Pulmonary artery endothelial cell (primary cell): Measurements from ENCODE around the gene HEPN1. TPM values are rescaled to one million over a fixed set of nuclear protein-coding genes. Genes with fewer than 3 reads are reported as not detected.

Source experiments
- DNase-seq: peaks from one replicate; pipeline ENCODE4 v3.0.0-alpha.2; 2011; ENCODE audit warnings: low read depth, low spot score
- total RNA-seq: library from RNA; depleted of rRNA; stranded (reverse); fragments of >200 nt; gene quantifications from 2 replicates; pipeline ENCODE4 v1.2.3, GENCODE V29; 2014

Gene HEPN1
- total RNA-seq, 1 donor from 2014 or later: not detected

DNA sequence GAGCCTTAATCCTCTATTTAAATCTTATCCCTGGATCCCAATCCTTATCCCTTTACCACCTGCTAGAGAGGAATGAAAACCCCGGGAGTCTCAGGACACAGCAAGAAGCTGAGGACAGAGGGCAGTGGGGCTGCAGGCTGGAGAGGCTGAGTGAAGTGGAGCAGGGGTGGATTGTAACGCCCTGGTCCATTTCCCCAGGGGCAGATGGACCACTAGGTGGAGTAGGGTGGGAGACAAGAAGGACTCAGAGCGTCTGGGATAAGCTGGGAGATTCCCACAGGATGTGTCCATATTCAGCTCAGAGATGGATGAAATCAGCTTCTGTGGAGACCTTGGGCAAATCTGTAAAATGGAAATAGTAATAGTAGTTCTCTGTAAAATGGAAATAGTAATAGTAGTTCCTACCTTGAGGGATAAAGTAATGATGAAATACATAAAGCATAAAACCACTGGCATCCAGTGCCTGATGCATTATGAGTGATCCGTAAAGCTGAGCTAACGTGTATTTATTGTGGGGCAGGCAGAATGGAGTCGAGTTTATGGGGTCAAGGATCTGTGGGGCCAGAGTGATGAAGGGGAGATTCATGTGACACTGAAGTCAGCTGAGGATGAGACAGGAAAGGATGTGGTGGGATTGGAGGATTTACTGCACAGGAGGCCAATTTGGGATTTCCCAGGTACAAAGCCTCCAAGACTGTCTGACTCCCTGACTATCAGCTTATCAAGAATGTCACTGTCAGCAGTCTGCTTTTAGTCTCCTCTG is 19.5 kb upstream of the HEPN1 start:
- no peak for DNase-seq

DNA sequence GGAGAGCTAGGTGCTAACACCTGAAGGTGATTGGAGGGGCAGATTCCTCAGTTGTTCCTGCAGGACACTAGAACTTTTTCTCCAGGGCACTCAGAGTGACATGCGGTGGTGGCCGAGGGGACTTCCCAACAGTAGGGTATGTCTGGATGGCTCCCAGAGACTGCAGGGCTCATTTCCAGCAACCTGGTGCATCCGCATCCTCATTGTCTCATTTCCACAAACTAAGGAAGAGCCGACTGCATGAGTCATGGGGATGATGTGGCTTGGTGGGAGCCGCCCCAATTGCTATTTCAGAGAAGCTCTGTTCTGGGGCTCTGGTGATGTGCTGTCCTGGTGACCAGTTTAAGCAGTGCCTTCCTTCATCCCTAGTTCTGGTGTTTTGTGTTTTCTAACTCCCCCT is 18.6 kb upstream of the HEPN1 start:
- no peak for DNase-seq

DNA sequence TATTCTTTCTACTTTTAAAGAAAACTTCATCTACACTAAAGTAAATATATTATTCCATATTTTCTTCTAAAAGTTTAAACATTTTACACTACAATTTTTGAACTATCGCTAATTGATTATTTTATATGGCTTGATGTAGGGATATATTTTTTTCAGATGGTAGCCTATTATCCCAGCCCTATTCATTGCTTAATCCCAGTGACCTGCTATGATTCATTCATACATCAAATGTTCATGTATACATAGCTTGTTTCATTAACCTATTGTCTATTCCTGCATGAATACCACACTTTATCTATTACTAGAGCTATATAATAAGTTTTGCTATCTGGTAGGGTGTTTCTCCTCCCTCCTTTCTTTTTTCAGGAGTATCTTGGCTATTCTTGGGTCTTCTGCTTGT is 16.4 kb upstream of the HEPN1 start:
- DNase-seq: no peak

DNA sequence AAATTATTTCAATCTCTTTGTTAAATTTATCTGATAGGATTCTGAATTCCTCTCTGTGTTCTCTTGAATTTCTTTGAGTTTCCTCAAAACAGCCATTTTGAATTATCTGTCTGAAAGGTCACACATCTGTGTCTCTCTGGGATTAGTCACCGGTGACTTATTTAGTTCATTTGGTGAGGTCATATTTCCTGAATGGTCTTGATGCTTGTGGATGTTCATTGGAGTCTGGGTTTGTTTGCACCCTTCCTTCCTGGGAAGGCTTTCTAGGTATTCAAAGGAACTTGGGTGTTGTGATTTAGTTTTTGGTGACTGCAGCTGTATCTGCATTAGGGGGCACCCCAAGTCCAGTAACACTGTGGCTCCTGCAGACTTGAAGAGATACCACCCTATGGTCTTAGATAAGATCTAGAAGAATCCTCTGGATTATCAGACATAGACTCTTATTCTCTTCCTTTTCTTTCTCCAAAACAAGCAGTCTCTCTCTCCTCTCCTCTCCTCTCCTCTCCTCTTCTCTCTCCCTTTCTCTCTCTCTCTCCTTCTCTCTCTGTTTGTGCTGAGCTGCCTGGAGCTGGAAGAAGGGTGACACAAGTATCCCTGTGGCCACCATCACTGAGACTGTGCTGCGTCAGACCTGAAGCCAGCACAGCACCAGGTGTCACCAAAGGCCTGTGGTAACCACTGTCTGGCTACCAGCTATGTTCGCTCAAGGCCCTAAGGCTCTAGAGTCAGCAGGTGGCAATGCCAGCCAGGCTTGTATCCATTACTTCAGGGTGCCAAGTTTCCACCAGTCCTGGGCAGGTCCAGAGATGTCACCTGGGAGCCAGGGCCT is 3.3 kb upstream of the HEPN1 start:
- DNase-seq: no peak

- DNase-seq: no peak
Observed at GRCh38 chr11:124916370-124916710, 2.7 kb upstream of the HEPN1 start.

GRCh38 chr11:124917115-124917637 is 1.9 kb upstream of the HEPN1 start:
- no peak for DNase-seq

- no peak for DNase-seq
Observed at GRCh38 chr11:124919898-124920297, 848 bp downstream of the HEPN1 start.

DNA sequence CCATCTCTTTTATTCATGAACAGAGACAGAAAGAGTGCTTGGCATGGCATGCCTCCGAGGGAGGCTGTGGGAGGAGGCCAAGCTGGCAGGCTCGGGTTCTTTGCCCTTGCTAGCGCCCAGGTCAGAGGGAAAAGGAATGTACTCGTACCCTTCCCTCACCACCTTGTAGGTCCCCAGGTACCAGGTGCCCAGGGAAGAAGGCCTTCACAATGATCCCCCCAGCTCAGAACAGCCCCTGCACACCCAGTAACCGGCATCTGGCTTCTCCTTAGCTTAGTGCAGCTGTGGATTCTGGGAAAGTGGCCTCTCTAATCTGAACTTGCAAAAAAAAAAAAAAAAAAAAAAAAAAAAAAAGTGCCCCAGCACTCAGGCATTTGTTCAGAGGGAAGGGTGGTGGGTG is 1.3 kb downstream of the HEPN1 start:
- DNase-seq: no peak

DNA sequence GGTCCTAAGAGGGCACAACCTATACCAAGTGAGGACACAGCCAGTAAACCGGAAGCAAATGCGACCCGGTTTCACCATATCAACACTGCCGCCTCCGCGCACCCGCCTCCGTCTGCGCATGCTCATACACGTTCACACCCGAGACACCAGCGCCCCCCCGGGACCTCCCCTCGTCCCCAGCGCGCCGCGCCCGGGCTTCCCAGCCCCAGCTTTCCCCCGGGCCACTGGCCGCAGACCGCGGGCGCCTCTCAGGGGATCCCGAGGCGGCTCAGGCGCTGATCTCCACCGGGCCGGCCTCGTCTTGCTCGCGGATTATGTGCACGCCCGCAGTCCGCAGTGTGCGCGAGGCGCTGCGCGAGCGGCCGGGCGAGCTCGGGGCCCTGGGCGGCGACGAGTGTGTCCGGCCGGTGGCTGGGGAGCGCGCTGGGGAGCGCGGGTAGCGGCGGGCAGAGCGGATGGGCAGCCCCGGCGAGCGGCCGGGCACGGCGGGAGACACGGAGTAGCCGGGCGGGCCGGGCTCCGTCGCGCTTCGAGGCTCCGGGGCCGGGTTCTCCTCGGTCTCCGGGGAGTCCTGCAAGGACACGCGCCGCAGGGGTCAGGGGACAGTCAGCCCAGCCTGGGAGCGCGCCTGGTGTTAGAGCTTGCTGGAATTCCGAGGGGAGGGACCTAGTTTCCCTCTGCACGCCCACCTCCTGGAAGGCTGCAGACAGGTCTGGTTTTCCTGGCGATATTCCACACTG is 2.0 kb downstream of the HEPN1 start:
- peak; percentile 32 for DNase-seq

DNA sequence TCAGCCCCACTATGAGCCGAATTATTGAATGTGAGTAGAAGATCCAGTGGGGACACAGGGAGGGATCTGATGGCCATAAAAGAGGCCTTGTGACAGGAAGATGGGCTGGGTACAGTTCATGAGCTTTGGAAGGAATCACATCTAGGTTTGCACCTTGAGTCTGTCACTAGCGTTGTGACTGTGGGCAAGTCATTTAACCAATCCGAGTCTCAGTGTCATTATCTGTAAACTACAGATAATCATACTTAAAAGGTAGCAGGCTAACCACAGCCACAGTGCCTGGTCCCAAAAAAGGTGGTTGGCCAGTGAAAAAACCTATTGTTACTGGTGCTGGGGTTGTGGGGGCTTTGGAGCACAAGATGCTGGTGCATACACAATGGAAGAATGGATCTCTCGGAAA is 3.8 kb downstream of the HEPN1 start:
- no peak for DNase-seq

- DNase-seq: no peak
Observed at GRCh38 chr11:124923296-124923695, 4.2 kb downstream of the HEPN1 start.

- DNase-seq: no peak
Observed at GRCh38 chr11:124928942-124929665, 10.1 kb downstream of the HEPN1 start.

- no peak for DNase-seq
Observed at GRCh38 chr11:124930799-124931198, 11.7 kb downstream of the HEPN1 start.

- DNase-seq: no peak
Observed at GRCh38 chr11:124934862-124935547, 16.0 kb downstream of the HEPN1 start.

- DNase-seq: no peak
Observed at GRCh38 chr11:124935548-124936514, 16.8 kb downstream of the HEPN1 start, which contains the start of gene HEPACAM. TSS of gene HEPACAM (minus strand) at chr11:124936047. CDS start at chr11:124936006, 41 bp downstream.

DNA sequence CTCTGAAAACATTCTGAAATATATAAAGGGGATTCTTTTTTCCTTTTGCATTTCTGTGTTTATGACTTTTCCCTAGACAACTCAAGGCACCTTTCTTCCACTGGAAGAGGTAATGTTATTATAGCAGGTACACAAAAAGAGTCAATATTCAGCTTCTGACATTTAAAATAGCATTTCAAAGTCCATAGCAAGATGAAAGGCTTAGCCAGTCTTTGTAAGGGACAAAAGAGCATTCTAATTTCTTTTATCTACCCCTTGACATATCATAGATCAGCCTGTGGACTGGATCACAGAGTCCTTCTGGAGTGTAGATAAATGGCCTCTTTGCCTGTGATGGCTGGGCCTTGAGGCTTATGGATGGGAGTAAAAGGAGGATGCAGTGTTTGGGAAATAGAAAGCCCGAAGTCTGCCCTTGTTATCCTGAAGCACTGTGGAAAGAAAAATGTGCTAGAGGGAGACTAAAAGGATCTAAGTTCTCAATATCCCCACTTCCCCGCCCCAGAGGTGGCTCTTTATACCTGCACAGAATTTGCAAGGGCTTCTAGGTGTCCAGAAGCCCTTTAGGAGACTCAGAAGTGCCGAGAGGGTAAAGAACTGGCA is 18.4 kb downstream of the HEPN1 start:
- DNase-seq: no peak

- no peak for DNase-seq
Observed at GRCh38 chr11:124938206-124938765, 19.2 kb downstream of the HEPN1 start.

DNA sequence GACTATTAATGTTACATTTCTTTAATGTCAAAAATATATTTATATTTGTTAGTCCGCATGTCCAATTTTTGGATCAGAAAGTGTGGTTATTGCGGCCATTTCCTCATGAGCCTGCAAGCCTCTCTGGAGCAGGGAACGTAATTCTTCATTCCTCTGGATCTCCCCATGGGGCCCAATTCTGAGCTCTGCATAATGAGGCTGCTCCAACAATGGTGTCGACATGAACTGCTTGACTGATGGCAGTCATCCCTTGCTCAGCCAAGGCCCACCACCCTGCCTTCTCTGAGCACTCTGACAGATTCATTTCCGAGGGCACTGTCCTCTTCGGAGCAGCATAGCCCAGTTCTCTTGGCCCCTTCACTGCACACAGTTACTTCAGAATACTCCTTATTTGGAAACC is 19.9 kb downstream of the HEPN1 start:
- no peak for DNase-seq

DNA sequence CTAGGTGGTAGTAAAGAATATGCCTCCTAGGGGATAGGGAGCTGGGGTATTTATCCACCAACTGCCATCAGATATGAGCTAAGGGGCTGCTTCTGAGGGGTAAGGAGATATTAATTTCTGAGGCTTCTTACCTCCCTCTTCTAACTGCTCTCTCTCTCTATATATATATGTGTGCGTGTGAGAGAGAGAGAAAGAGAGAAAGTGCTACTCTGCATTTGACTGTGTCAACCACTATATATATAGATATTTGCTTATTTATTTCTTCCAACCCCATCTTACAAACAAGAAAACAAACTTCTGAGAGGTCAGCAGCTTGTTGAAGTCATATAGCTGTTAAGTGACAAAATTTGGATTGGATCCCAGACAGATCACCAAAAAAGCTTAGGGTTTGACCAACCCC is 22.7 kb downstream of the HEPN1 start:
- DNase-seq: no peak
